WTC11 (cell line): ENCODE results near the gene TARM1. TPM values are rescaled to one million over a fixed set of nuclear protein-coding genes. Genes with fewer than 3 reads are reported as not detected.

Experiments
- ATF1 ChIP-seq: sonication (generic); formaldehyde crosslinking; IDR thresholded peaks from 2 replicates; pipeline ENCODE4 v1.8.1; 2023; ENCODE audit warnings: mild to moderate bottlenecking, moderate library complexity, missing genetic modification reagents
- CBFB ChIP-seq: sonication (generic); formaldehyde crosslinking; IDR thresholded peaks from 2 replicates; pipeline ENCODE4 v1.8.1; 2022; ENCODE audit warnings: mild to moderate bottlenecking, low read depth, missing genetic modification reagents
- CREB1 ChIP-seq: sonication (generic); formaldehyde crosslinking; IDR thresholded peaks from 2 replicates; pipeline ENCODE4 v1.8.0; 2023; ENCODE audit warnings: mild to moderate bottlenecking, missing genetic modification reagents
- EMX1 ChIP-seq: fragments of 250-450 bp; sonication (Bioruptor Pico); IDR thresholded peaks from 2 replicates; pipeline ENCODE4 v1.8.0; 2021; ENCODE audit warnings: mild to moderate bottlenecking
- ESRRA ChIP-seq: sonication (generic); formaldehyde crosslinking; IDR thresholded peaks from 2 replicates; pipeline ENCODE4 v1.8.1; 2022; ENCODE audit warnings: mild to moderate bottlenecking, missing genetic modification reagents, borderline replicate concordance
- ETV6 ChIP-seq: sonication (generic); formaldehyde crosslinking; IDR thresholded peaks from 2 replicates; pipeline ENCODE4 v1.8.1; 2022; ENCODE audit warnings: mild to moderate bottlenecking, missing genetic modification reagents
- FOXK1 ChIP-seq: sonication (generic); formaldehyde crosslinking; IDR thresholded peaks from 2 replicates; pipeline ENCODE4 v1.8.0; 2022; ENCODE audit warnings: mild to moderate bottlenecking, moderate library complexity, missing genetic modification reagents
- KAT7 ChIP-seq: sonication (generic); formaldehyde crosslinking; IDR thresholded peaks from 2 replicates; pipeline ENCODE4 v1.8.1; 2023; ENCODE audit warnings: missing genetic modification reagents, mild to moderate bottlenecking, borderline replicate concordance
- MXD4 ChIP-seq: fragments of 250-450 bp; sonication (Bioruptor Pico); IDR thresholded peaks from 2 replicates; pipeline ENCODE4 v1.8.0; 2021; ENCODE audit warnings: mild to moderate bottlenecking, moderate library complexity, borderline replicate concordance
- NFATC4 ChIP-seq: fragments of 250-450 bp; sonication (Bioruptor Pico); IDR thresholded peaks from 2 replicates; pipeline ENCODE4 v1.9.0; 2021; ENCODE audit warnings: mild to moderate bottlenecking
- NFE2L1 ChIP-seq: sonication (generic); formaldehyde crosslinking; IDR thresholded peaks from 2 replicates; pipeline ENCODE4 v1.8.1; 2023; ENCODE audit warnings: missing genetic modification reagents
- NFYB ChIP-seq: sonication (generic); formaldehyde crosslinking; conservative IDR thresholded peaks from 2 replicates; pipeline ENCODE4 v1.8.0; 2022; ENCODE audit warnings: low read depth, missing genetic modification reagents
- RELA ChIP-seq: sonication (generic); formaldehyde crosslinking; IDR thresholded peaks from 2 replicates; pipeline ENCODE4 v1.8.1; 2022; ENCODE audit warnings: missing genetic modification reagents, mild to moderate bottlenecking, borderline replicate concordance
- ZBTB21 ChIP-seq: sonication (generic); formaldehyde crosslinking; IDR thresholded peaks from 2 replicates; pipeline ENCODE4 v1.8.1; 2023; ENCODE audit warnings: mild to moderate bottlenecking, missing genetic modification reagents, borderline replicate concordance
- ZNF138 ChIP-seq: sonication (generic); formaldehyde crosslinking; conservative IDR thresholded peaks from 2 replicates; pipeline ENCODE4 v1.8.1; 2022; ENCODE audit warnings: mild to moderate bottlenecking, moderate library complexity, missing genetic modification reagents
- ZNF232 ChIP-seq: sonication (generic); formaldehyde crosslinking; IDR thresholded peaks from 2 replicates; pipeline ENCODE4 v1.8.0; 2022; ENCODE audit warnings: mild to moderate bottlenecking, missing genetic modification reagents
- ZNF263 ChIP-seq: sonication (generic); formaldehyde crosslinking; IDR thresholded peaks from 2 replicates; pipeline ENCODE4 v1.8.1; 2022; ENCODE audit warnings: low read depth, mild to moderate bottlenecking, moderate library complexity, missing genetic modification reagents
- ZNF317 ChIP-seq: sonication (generic); formaldehyde crosslinking; IDR thresholded peaks from 2 replicates; pipeline ENCODE4 v1.8.1; 2023; ENCODE audit warnings: low read depth, mild to moderate bottlenecking, moderate library complexity, missing genetic modification reagents, borderline replicate concordance
- ZNF423 ChIP-seq: fragments of 250-450 bp; sonication (Bioruptor Pico); IDR thresholded peaks from 2 replicates; pipeline ENCODE4 v2.1.2; 2022; ENCODE audit warnings: mild to moderate bottlenecking, moderate library complexity
- total RNA-seq: library from RNA; stranded (reverse); gene quantifications from 3 replicates; pipeline ENCODE4 v1.2.3, GENCODE V29; 2021
- TF ChIP-seq, protein P1 (sequence below): sonication (generic); formaldehyde crosslinking; IDR thresholded peaks from 2 replicates; pipeline ENCODE4 v1.8.1; 2023; ENCODE audit warnings: mild to moderate bottlenecking, missing genetic modification reagents, moderate library complexity
- TF ChIP-seq, protein P2 (sequence below): sonication (generic); formaldehyde crosslinking; IDR thresholded peaks from 2 replicates; pipeline ENCODE4 v1.8.0; 2022; ENCODE audit warnings: mild to moderate bottlenecking, missing genetic modification reagents
- TF ChIP-seq, protein P3 (sequence below): fragments of 250-450 bp; sonication (Bioruptor Pico); IDR thresholded peaks from 2 replicates; pipeline ENCODE4 v1.8.0; 2021; ENCODE audit warnings: mild to moderate bottlenecking
- TF ChIP-seq, protein P4 (sequence below): fragments of 250-450 bp; sonication (Bioruptor Pico); IDR thresholded peaks from 2 replicates; pipeline ENCODE4 v1.9.0; 2021; ENCODE audit warnings: mild to moderate bottlenecking
- TF ChIP-seq, protein P5 (sequence below): sonication (generic); formaldehyde crosslinking; IDR thresholded peaks from 2 replicates; pipeline ENCODE4 v1.8.0; 2023; ENCODE audit warnings: missing genetic modification reagents, mild to moderate bottlenecking, borderline replicate concordance

Gene TARM1
- total RNA-seq, 1 experiment from 2014 or later, result not detected

DNA sequence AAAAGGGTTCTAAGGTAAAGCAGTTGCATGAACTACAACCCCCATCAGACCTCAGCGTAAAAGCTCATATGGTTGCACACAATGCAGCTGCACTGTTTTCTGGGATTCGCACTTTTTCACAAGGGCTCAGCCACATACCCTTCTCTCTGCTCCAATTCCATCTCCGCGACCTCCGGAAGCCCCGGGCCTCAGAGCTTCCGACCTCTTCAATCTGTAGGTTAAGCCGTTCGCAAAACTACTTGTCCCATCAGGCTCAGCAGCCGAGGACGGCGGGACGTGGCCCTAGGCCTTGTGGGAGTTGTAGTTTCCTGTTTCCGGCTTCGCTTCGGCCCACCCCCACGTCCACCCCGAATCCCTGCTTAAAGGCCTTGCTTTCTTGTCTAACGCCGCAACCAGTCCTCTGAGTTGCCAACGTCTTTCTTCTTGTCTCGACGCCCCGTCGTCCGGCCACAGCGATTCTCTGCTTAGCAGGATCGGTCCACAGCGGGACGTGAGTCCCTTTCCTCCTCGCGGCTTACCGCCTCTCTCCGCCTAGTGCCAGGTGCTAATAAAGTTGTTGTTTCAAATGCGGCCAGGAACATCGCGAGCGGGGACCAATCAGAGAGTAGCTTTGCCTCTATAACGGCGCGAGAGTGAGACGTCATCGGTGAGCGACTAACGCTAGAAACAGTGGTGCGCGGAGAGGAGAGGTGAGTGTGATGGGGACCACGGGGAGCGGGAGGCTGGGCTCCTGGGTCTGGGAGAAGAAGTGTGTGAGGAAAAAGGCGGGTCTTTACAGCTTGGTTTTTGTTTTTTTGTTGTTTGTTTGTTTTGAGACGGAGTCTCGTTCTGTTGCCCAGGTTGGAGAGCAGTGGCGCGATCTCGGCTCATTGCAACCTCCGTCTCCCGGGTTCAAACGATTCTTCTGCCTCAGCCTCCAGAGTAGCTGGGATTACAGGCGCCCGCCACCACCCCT, 34.2 kb upstream of the TARM1 start, which contains the start of the genes PRPF31 and TFPT (continued):
- TF ChIP-seq, protein P1, sequence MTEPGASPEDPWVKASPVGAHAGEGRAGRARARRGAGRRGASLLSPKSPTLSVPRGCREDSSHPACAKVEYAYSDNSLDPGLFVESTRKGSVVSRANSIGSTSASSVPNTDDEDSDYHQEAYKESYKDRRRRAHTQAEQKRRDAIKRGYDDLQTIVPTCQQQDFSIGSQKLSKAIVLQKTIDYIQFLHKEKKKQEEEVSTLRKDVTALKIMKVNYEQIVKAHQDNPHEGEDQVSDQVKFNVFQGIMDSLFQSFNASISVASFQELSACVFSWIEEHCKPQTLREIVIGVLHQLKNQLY, result no peak
- TF ChIP-seq, protein P2, sequence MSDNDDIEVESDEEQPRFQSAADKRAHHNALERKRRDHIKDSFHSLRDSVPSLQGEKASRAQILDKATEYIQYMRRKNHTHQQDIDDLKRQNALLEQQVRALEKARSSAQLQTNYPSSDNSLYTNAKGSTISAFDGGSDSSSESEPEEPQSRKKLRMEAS (CRISPR knock-in tag), result peak; percentile 77
- TF ChIP-seq ZNF317 (no peak), CREB1 (CRISPR knock-in tag) (peak; percentile 90), NFATC4 (CRISPR knock-in tag) (peak; percentile 52; the same call in 1 of the 2 replicates), EMX1 (CRISPR knock-in tag) (no peak), ZNF138 (CRISPR knock-in tag) (no peak), ETV6 (CRISPR knock-in tag) (peak; percentile 45), ZNF232 (CRISPR knock-in tag) (peak; percentile 56; the same call in 1 of the 2 replicates), ZNF423 (CRISPR knock-in tag) (no peak), NFYB (CRISPR knock-in tag) (peak; percentile 91), ZBTB21 (CRISPR knock-in tag) (no peak), RELA (CRISPR knock-in tag) (no peak), NFE2L1 (CRISPR knock-in tag) (no peak), KAT7 (CRISPR knock-in tag) (0 out of 2 replicates have a peak, but pooled peaks have one; percentile 63), ESRRA (no peak), ZNF263 (CRISPR knock-in tag) (no peak), FOXK1 (CRISPR knock-in tag) (peak; percentile 98), CBFB (CRISPR knock-in tag) (no peak), MXD4 (CRISPR knock-in tag) (no peak), ATF1 (CRISPR knock-in tag) (peak; percentile 95; the same call in 1 of the 2 replicates)
- TF ChIP-seq, protein P3, sequence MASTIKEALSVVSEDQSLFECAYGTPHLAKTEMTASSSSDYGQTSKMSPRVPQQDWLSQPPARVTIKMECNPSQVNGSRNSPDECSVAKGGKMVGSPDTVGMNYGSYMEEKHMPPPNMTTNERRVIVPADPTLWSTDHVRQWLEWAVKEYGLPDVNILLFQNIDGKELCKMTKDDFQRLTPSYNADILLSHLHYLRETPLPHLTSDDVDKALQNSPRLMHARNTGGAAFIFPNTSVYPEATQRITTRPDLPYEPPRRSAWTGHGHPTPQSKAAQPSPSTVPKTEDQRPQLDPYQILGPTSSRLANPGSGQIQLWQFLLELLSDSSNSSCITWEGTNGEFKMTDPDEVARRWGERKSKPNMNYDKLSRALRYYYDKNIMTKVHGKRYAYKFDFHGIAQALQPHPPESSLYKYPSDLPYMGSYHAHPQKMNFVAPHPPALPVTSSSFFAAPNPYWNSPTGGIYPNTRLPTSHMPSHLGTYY (CRISPR knock-in tag), result no peak; the same call in 1 of the 2 replicates
- TF ChIP-seq, protein P4, sequence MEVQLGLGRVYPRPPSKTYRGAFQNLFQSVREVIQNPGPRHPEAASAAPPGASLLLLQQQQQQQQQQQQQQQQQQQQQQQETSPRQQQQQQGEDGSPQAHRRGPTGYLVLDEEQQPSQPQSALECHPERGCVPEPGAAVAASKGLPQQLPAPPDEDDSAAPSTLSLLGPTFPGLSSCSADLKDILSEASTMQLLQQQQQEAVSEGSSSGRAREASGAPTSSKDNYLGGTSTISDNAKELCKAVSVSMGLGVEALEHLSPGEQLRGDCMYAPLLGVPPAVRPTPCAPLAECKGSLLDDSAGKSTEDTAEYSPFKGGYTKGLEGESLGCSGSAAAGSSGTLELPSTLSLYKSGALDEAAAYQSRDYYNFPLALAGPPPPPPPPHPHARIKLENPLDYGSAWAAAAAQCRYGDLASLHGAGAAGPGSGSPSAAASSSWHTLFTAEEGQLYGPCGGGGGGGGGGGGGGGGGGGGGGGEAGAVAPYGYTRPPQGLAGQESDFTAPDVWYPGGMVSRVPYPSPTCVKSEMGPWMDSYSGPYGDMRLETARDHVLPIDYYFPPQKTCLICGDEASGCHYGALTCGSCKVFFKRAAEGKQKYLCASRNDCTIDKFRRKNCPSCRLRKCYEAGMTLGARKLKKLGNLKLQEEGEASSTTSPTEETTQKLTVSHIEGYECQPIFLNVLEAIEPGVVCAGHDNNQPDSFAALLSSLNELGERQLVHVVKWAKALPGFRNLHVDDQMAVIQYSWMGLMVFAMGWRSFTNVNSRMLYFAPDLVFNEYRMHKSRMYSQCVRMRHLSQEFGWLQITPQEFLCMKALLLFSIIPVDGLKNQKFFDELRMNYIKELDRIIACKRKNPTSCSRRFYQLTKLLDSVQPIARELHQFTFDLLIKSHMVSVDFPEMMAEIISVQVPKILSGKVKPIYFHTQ (CRISPR knock-in tag), result 0 out of 2 replicates have a peak, but pooled peaks have one; percentile 20
- TF ChIP-seq, protein P5, sequence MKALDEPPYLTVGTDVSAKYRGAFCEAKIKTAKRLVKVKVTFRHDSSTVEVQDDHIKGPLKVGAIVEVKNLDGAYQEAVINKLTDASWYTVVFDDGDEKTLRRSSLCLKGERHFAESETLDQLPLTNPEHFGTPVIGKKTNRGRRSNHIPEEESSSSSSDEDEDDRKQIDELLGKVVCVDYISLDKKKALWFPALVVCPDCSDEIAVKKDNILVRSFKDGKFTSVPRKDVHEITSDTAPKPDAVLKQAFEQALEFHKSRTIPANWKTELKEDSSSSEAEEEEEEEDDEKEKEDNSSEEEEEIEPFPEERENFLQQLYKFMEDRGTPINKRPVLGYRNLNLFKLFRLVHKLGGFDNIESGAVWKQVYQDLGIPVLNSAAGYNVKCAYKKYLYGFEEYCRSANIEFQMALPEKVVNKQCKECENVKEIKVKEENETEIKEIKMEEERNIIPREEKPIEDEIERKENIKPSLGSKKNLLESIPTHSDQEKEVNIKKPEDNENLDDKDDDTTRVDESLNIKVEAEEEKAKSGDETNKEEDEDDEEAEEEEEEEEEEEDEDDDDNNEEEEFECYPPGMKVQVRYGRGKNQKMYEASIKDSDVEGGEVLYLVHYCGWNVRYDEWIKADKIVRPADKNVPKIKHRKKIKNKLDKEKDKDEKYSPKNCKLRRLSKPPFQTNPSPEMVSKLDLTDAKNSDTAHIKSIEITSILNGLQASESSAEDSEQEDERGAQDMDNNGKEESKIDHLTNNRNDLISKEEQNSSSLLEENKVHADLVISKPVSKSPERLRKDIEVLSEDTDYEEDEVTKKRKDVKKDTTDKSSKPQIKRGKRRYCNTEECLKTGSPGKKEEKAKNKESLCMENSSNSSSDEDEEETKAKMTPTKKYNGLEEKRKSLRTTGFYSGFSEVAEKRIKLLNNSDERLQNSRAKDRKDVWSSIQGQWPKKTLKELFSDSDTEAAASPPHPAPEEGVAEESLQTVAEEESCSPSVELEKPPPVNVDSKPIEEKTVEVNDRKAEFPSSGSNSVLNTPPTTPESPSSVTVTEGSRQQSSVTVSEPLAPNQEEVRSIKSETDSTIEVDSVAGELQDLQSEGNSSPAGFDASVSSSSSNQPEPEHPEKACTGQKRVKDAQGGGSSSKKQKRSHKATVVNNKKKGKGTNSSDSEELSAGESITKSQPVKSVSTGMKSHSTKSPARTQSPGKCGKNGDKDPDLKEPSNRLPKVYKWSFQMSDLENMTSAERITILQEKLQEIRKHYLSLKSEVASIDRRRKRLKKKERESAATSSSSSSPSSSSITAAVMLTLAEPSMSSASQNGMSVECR (CRISPR knock-in tag), result peak; percentile 87; the same call in 1 of the 2 replicates
